ENCODE measurements around the gene RXFP1.

- TF ChIP-seq EP300 (IDR thresholded peaks at IDR 0.05; ENCODE audit: borderline replicate concordance in 1 of 2, low read depth in 1 of 2, low read length in 1 of 2) (no peak), YY1 (IDR thresholded peaks at IDR 0.05; ENCODE audit: low read depth) (no peak), SMC3 (IDR thresholded peaks at IDR 0.05; ENCODE audit: low read depth, low read length) (no peak), RCOR1 (IDR thresholded peaks at IDR 0.05; ENCODE audit: low read length) (no peak), POLR2AphosphoS5 (IDR thresholded peaks at IDR 0.05; ENCODE audit: low read depth, low read length) (no peak)
Observed at GRCh38 chr4:158527516-158527915, 5.8 kb downstream of the RXFP1 start.

Measured in SK-N-SH (cell line).